Umbilical cord (tissue), 2 donors: ENCODE measurements around the gene L3MBTL3. TPM values are rescaled to one million over a fixed set of nuclear protein-coding genes. Genes with fewer than 3 reads are reported as not detected.

Experiments used
- DNase-seq: peaks from one replicate; pipeline ENCODE4 v3.0.0-alpha.2; 2015; ENCODE audit warnings: low spot score
- total RNA-seq: library from RNA; depleted of rRNA; stranded (reverse); fragments of >200 nt; gene quantifications from one replicate; pipeline ENCODE4 v1.2.3, GENCODE V29; 2014; ENCODE audit warnings: low replicate concordance; ENCODE audit not compliant: insufficient read depth

L3MBTL3 gene
- total RNA-seq, 1 donor from 2014 or later, result 12.0 TPM

- DNase-seq, result no peak
Observed at GRCh38 chr6:130026859-130027258, 8.5 kb downstream of the L3MBTL3 start.

- no peak for DNase-seq
Observed at GRCh38 chr6:130027948-130028347, 9.6 kb downstream of the L3MBTL3 start.

DNA sequence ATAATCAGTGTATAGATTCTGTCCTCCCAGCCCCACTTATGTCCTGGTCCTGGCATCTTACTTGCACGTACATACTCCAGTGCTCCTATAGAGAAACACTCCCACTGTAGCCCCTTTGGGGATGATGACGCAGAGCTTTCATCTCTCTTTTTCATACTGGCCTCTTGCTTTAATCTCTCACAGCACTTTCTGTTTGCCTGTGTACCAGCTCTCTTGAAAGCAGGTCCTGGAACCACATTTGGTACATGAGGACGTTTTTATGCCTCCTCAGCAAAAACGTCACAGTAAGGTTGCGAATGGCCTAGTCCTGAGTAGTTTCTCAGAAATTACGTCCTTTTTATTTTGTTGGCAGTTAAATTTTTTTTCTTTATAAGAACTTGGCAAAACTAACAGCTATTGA, 10.8 kb downstream of the L3MBTL3 start:
- no peak for DNase-seq

- DNase-seq, result no peak
Observed at GRCh38 chr6:130032758-130033340, 14.5 kb downstream of the L3MBTL3 start.

- DNase-seq, result peak; percentile 3
Observed at GRCh38 chr6:130033949-130034348, 15.6 kb downstream of the L3MBTL3 start.

DNA sequence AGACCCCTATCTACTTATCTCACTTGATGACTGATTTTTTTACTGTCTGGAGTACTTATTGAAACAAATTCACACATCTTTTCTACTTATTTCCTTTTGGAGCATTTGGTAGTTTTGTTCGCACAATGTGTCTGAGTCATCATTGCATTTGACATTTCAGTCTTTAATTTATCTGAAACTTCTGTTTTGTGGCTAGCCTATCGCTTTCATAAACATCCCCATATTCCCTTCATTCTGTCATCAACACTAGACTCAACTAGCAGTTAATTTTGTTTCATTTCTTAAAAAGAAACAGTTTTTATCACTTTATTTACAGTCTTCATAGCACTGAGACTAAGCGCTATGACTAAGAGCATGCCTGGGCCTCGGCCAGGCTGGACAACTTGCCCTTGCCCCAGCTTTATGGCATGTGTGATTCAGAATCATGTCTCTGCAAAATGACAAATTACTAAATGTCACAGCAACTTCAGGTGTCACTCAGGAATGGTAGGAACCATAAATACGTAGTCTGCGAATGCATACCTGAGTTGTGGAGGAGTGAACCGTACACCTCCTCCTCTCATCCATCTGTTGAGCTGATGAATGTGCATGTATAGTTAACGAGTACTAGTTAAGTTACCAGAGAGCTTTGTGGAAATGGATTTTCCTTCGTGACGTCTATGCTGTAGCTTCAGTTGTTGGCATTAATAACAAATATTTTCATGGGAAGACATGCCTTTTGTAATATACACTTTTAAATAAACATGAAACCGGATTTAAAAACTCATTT, 16.2 kb downstream of the L3MBTL3 start:
- peak; percentile 5 for DNase-seq

DNA sequence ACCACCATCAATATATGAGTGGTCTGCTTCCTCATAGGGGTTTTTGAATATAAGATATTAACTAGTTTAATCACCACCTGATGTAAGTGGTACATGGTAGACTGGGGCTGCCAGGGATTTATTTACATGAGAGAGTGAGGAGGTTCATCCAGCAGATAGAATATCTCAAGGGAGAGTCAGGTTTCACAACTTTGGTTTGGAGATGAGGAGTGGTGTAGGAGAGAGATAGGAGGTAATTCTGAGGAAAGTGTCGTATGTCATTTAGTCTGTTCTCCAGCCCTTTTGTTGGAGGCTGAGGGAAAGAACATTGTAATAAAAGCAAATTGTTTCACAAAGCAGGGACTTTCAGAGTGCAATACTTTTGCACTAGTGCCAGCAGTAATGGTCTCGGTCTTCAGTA, 16.8 kb downstream of the L3MBTL3 start:
- no peak for DNase-seq

DNA sequence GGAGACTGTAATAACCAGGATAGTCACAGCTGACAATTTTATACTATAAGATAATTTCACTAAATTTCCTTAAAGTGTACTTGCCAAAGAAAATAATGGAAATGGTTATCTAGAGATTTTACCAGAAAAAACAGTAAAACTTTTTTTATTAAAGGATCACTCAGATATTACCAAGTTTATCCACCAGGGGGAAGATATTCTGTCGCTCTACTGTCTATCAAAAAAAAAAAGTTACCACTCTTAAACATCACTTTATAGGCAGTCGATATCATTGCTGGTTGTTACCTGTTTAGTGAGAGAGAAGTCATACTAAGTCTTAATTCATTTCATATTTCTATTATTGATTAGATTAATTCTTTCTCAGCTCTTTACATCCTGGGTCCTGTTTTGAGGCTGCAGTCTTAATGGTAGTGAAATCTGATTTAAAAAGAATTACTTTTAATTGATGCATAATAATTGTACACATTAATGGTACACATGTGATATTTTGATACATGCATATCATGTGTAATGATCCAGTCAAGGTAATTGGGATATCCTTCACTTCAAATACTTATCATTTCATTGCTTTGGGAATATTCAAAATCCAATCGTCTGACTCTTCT, 18.9 kb downstream of the L3MBTL3 start:
- no peak for DNase-seq

GRCh38 chr6:130041594-130041993, 23.2 kb downstream of the L3MBTL3 start:
- DNase-seq, result no peak

GRCh38 chr6:130043344-130043743, 25.0 kb downstream of the L3MBTL3 start:
- no peak for DNase-seq

DNA sequence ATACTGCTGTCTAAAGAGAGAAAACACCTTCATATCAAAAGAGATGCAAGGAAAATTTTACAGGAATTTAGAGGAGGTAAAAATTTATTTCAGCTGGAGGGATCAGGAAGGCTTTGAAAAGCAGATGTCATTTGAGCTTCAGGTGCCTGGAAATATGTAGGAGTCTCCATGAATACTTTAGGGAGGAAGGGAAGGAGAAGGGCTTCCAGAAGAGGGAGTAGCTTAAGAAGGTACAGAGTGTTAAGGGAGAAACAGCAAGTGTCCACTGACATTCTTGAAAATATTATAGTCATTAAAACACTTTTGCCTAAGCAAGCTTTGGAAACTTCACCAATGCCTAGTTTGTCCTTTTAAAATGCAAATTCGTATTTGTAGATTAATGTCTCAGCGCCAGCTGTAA, 27.2 kb downstream of the L3MBTL3 start:
- DNase-seq, result no peak

GRCh38 chr6:130046671-130047070, 28.3 kb downstream of the L3MBTL3 start:
- DNase-seq, result no peak

DNA sequence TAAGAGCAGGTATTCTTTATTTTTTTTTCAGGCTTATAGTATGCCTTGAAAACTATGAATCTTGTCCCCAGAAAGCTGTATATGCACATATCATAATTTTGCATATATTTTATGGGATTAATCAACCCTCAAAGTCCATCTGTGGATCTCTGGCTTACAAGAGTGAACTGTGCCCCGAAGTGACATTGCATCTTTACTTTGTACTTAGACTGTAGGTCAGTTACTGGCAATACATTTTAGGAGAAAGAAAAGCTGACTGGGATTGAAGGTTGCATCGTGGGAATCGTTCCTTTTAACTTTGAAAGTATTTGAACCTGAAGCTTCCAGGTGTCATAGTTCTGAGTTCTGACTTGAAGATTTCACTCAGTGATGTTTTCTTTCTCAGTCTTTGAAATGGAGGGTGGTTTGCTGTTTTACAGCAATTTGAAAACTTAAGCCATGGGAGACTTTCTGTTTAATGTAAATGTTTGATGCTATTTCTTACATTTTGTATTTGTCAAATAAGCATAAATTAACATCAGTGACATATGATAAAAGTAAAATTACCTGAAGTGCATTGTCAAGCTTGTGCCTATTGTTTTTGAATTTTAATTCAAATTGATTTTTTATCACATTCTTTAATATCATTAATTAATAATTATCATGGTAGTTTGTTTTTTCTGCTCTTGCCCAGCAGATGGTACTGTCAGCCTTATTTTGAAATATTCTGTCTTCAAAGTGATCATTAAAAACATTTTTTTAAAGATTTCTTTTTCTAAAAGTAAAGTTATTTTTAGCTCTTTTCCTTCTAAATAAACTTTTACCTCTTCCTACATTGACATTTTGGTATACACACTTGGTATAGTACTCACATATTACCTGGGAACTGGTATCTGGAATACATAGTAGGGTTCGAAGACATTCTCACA, 29.0 kb downstream of the L3MBTL3 start:
- DNase-seq, result no peak

DNA sequence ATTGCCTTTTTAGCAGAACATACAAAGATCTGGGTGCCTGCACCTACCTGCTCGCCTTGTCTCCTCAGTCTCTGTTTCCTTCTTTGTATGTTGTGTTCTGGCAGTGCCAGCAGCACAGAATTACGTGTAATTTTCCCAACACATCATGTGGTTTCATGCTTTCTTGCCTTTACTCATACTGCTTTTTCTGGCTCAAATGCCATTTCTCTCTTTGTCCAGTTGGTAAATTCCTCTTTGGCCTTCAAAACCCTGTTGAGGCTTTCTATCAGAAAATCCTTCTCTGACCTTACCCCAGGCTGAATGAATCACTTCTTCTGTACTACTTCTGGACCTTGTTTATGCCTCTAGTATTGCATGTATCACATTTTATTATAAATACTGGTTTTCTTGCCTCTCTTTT, 31.8 kb downstream of the L3MBTL3 start:
- no peak for DNase-seq

DNA sequence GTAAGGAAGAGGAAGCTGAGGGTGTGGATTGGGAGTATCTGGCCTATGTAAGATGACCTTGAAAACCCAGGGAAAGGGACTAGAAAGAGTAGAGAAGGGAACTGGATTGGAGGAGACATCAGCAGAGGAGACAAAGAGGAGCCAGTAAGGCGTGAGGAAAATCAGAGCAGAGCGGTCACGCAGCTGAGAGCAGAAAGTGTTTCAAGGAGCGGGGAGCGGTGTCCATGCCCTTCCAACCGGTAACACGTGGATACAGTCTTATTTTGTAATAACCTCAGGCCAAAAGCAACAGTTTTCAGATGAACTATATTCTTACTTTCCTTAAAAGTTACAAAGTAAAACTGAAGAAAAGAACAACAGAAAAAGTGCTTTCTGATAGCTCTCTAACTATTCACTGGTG, 36.3 kb downstream of the L3MBTL3 start:
- no peak for DNase-seq

DNA sequence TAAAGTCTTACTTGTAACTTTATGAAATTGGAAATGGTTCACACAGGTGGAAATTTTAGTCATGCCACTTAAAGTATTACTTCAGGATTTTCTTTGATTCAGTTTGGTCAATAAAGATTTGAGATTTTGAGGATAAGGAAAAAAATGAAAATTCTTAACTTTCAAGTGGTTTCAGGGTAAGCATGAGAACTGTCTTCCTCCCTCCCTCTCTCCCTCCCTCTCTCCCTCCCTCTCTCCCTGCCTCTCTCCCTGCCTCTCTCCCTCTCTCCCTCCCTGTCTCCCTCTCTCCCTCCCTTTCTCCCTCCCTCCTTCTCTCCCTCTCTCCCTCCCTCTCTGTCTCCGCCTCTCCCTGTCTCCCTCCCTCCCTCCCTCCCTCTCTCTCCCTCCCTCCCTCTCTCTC, 36.9 kb downstream of the L3MBTL3 start:
- no peak for DNase-seq

- no peak for DNase-seq
Observed at GRCh38 chr6:130057495-130057894, 39.1 kb downstream of the L3MBTL3 start.

- no peak for DNase-seq
Observed at GRCh38 chr6:130063806-130064205, 45.4 kb downstream of the L3MBTL3 start.

DNA sequence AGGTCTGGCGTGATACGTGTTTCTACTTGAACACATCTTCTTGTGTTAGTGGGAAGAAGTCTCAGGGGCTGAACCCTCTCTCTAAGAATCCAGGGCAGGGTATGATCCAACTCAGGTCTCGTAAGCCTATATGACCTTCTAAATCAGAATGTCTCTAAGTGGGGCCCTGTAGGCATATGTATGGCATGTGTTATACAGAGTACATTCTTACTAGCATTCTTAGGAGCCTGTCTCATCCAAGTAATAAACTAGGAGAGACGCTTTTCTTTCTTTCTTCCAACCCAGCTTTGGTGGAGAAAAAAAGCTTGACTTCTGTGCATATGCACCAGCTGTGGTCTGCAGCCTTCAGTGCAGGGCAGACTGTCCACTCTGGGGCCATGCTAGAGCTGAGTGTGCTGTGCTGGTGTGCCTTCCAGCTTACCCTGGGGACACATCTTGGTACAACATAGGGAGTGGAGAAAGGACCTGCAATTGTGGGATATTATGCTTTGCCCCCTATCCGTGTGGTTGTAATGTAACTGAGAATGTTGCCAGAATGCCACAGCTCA, 47.3 kb downstream of the L3MBTL3 start:
- peak; percentile 61 for DNase-seq

DNA sequence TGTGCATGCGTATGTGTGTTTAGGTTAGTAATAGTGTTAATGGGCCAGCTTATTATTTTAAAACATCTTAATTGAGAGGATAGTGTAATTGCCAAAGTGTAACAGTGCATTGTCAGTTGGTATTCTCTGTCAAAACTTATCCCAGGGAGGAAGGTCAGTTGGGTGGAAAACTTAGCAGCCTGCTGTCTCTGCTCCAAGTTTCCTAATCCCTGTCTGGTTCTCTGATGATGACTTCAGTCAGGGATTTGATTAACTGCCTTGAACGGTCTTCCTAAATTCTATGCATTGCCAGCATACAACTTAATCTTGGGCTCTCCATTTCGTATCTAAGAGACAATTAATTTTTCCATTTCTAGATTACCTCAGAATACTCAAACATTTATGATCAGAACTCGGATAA, 51.1 kb downstream of the L3MBTL3 start:
- DNase-seq, result peak; percentile 81

- DNase-seq, result peak; percentile 40
Observed at GRCh38 chr6:130070326-130070725, 51.9 kb downstream of the L3MBTL3 start.

DNA sequence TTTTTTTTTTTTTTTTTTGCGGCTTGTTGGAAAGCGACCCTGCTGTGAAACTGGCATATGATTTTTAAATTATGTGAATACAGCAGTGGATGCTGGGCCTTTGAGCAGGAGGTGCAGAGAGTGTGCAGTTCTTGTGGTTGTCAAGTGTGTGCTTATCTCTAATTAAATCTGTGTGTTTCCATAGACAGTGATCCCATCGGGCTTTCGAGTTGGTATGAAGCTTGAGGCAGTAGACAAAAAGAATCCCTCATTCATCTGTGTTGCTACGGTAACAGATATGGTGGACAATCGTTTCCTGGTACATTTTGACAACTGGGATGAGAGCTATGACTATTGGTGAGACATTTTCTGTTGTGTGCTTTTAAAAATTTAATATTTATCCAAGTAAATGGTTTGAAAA, 52.4 kb downstream of the L3MBTL3 start:
- no peak for DNase-seq
